Common myeloid progenitor, CD34-positive (primary cell): Measurements from ENCODE around the gene POM121L12.

Source experiments
- CTCF ChIA-PET: fragments of 350-600 bp; sonication (Branson Sonifier 250); formaldehyde crosslinking; loops from one replicate; lab custom pipeline; 2021; ENCODE audit warnings: antibody characterized with exemption; lab: Charles Lee
- POLR2A ChIA-PET: fragments of 350-600 bp; sonication (Branson Sonifier 250); formaldehyde crosslinking; loops from one replicate; lab custom pipeline; 2021; ENCODE audit warnings: antibody characterized with exemption; lab: Charles Lee
- DNase-seq, 3 donors: peaks; one replicate each; pipeline versions ENCODE4 v3.0.0 to v3.0.0-alpha.2; 2013
- H3K27ac ChIP-seq, 2 experiments: 1 replicate in 1 of 2; 2 replicates in 1 of 2; pipeline ENCODE4 v1.7.0; 2013; ENCODE audit warnings: inconsistent platforms in 2 of 2, low read length in 2 of 2, mild to moderate bottlenecking in 2 of 2, low read depth in 1 of 2, moderate library complexity in 1 of 2; ENCODE audit not compliant: severe bottlenecking in 2 of 2, insufficient read depth in 1 of 2, poor library complexity in 1 of 2
- H3K27me3 ChIP-seq, 5 experiments: replicated peaks in 2 of 5; 1 replicate in 3 of 5; 2 replicates in 2 of 5; pipeline versions ENCODE4 v1.6.1 to v1.7.0; 2013; ENCODE audit warnings: low read length in 4 of 5, mild to moderate bottlenecking in 2 of 5, moderate library complexity in 2 of 5, inconsistent platforms in 1 of 5; ENCODE audit not compliant: insufficient read depth in 5 of 5, control insufficient read depth in 4 of 5
- H3K36me3 ChIP-seq, 4 experiments: 1 replicate in 2 of 4; 2 replicates in 2 of 4; pipeline versions ENCODE4 v1.6.1 to v1.7.0; 2013; ENCODE audit warnings: low read length in 3 of 4, control low read depth in 1 of 4, mild to moderate bottlenecking in 1 of 4; ENCODE audit not compliant: control insufficient read depth in 4 of 4, insufficient read depth in 4 of 4
- H3K4me1 ChIP-seq, 4 experiments: 1 replicate in 3 of 4; 2 replicates in 1 of 4; pipeline versions ENCODE4 v1.6.1 to v1.7.1; 2013; ENCODE audit warnings: low read length in 3 of 4, mild to moderate bottlenecking in 3 of 4, control low read depth in 1 of 4, inconsistent platforms in 1 of 4, moderate library complexity in 1 of 4; ENCODE audit not compliant: control insufficient read depth in 4 of 4, insufficient read depth in 4 of 4; ENCODE audit errors: control extremely low read depth in 1 of 4
- H3K4me3 ChIP-seq, 7 experiments: 1 replicate in 4 of 7; 2 replicates in 3 of 7; pipeline versions ENCODE4 v1.5.1 to v1.7.0; 2013; ENCODE audit warnings: mild to moderate bottlenecking in 7 of 7, low read length in 6 of 7, moderate library complexity in 6 of 7, inconsistent platforms in 2 of 7, low read depth in 2 of 7, control low read depth in 1 of 7; ENCODE audit not compliant: insufficient read depth in 4 of 7, control insufficient read depth in 1 of 7; ENCODE audit errors: extremely low read depth in 1 of 7
- H3K9me3 ChIP-seq, 5 experiments: 1 replicate in 4 of 5; 2 replicates in 1 of 5; pipeline versions ENCODE4 v1.6.1 to v1.7.1; 2013; ENCODE audit warnings: low read length in 4 of 5, mild to moderate bottlenecking in 2 of 5, inconsistent platforms in 1 of 5, low read depth in 1 of 5, moderate library complexity in 1 of 5; ENCODE audit not compliant: control insufficient read depth in 4 of 5, insufficient read depth in 2 of 5; ENCODE audit errors: control extremely low read depth in 1 of 5
- WGBS: methylation state at CpG from one replicate; pipeline ENCODE4 v1.1.5; 2013; ENCODE audit not compliant: insufficient coverage; 5-methylcytosine and 5-hydroxymethylcytosine counted together

Gene POM121L12

GRCh38 chr7:53060066-53060465 is 24.6 kb downstream of the POM121L12 start:
- Histone ChIP-seq H3K36me3 (no peaks in the 10 kb centered on the region), H3K4me3 (no peak overlapping the region), H3K27me3 (no peaks in the 10 kb centered on the region), H3K27ac (no peak overlapping the region), H3K9me3 (no peaks in the 10 kb centered on the region), H3K4me1 (no peaks in the 10 kb centered on the region)
- DNase-seq: no peak
- ChIA-PET CTCF (no interaction called here), POLR2A (no interaction called here)
- WGBS: no CpG with 5 or more reads among the region's 1 CpG

DNA sequence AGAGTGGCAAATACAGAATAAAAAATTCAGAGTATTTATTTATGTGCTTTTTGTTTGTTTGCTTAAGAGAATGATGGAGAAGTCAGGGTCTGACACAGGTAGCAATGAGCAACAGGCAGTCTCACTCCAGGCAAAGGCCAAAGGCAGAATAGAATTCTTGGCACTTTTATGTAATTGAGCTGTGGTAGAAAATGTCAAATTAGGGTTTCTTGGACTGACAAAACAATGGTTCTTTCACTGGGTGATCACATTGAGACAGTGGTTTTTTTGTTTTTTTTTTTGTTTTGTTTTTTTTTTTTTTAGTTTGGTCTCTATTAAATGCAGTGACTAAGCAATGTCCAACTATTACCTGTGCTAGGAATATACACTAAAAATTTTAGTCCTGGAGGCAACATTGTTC is 27.4 kb downstream of the POM121L12 start:
- H3K27ac ChIP-seq: no peak overlapping the region
- no peaks in the 10 kb centered on the region for H3K4me1 ChIP-seq
- H3K36me3 ChIP-seq: no peaks in the 10 kb centered on the region
- no peak for DNase-seq
- ChIA-PET CTCF (no interaction called here), POLR2A (no interaction called here)
- H3K4me3 ChIP-seq: no peak overlapping the region
- H3K9me3 ChIP-seq: no peaks in the 10 kb centered on the region
- no peaks in the 10 kb centered on the region for H3K27me3 ChIP-seq

DNA sequence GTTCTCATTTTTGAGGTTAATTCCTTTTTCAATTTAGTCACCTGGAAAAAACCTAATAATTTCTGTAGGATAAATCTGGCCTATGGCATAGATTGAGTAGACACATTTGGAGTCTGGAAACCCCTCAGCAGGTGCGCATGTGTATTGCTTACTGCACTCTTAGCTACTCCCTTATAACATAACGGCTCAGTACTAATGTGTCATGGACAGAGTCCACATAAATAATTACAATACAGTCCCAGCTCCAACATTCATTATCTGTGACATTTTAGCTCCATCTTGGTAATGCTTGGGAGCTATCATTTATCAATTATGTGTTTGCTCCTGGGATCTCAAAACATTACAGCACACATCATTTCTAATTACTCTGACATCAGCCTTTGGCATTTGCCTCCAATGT is 33.2 kb downstream of the POM121L12 start:
- no peak overlapping the region for H3K4me3 ChIP-seq
- ChIA-PET POLR2A (no interaction called here), CTCF (no interaction called here)
- no peak for DNase-seq
- no peaks in the 10 kb centered on the region for H3K36me3 ChIP-seq
- 100% methylated on average over 1 of the region's 2 CpGs for WGBS
- no peaks in the 10 kb centered on the region for H3K4me1 ChIP-seq
- H3K27me3 ChIP-seq: no peaks in the 10 kb centered on the region
- H3K9me3 ChIP-seq: no peaks in the 10 kb centered on the region
- H3K27ac ChIP-seq: no peak overlapping the region

DNA sequence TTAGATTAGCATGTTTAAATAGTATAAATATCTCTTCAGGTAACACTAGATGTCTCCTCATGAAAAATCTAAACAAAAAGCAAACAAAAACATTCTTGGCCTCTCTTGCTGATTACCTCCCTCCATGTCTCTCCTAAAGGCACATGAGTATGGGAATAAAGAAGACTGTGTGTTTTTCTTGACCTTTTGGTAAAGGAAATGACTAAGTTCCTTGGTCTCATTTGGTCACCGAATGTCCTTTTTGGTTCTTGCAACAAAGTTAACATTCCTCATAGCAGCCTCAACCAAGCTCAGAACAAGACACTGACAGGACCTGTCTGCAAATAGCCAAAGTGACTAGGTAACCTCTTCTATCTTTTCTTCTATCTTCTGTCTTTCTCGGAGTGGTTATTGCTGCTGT is 35.5 kb downstream of the POM121L12 start:
- Histone ChIP-seq H3K4me3 (no peak overlapping the region), H3K36me3 (no peaks in the 10 kb centered on the region), H3K4me1 (no peaks in the 10 kb centered on the region), H3K9me3 (no peaks in the 10 kb centered on the region), H3K27ac (no peak overlapping the region), H3K27me3 (no peaks in the 10 kb centered on the region)
- WGBS: 73% methylated on average over 2 of the region's 2 CpGs
- POLR2A ChIA-PET: interaction anchor here (0.6 kb wide), 1 partner anchor 14 kb away, joined by 4 read pairs; no protein-coding TSS in a partner anchor
- DNase-seq: no peak
- CTCF ChIA-PET: no interaction called here
